Astrocyte of the cerebellum (primary cell): ENCODE measurements around the gene ELFN1.

ENCODE experiments used
- DNase-seq: peaks from one replicate; pipeline ENCODE4 v3.0.0-alpha.2; 2011; ENCODE audit warnings: low read depth
- H3K4me3 ChIP-seq: 2 replicates; pipeline ENCODE4 v1.5.1; 2011; ENCODE audit warnings: mild to moderate bottlenecking, low read depth, low read length, moderate library complexity
- in situ Hi-C: cut with HindIII; loops from 2 replicates; pipeline ENCODE4 v1.10.0; 2017; ENCODE audit warnings: low sequenced_read_pairs
- TF ChIP-seq, protein P1 (sequence below): IDR thresholded peaks from 2 replicates; pipeline ENCODE4 v1.5.1; 2012; ENCODE audit warnings: low read length, low read depth, moderate library complexity, mild to moderate bottlenecking; ENCODE audit errors: missing control alignments

The ELFN1 gene

DNA sequence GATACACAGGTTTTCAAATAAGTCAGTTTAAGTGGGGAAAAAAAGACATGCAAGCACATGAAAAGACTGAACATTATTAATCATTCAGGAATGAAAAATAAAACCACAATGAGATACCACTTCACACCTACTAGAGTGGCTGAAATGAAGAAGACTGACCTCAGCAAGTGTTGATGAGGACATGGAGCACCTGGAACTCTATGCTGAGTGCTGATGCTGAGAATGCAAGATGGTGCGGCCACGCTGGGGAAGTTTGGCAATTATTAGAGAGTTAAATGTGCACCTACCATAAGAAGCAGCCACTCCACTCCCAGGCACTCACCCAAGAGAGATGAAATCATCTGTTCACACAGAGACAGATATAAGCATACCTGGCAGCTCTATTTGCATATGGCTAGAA is 32.9 kb upstream of the ELFN1 start:
- in situ Hi-C loops = no loop called here
- no peak overlapping the region for H3K4me3 ChIP-seq
- TF ChIP-seq, protein P1, sequence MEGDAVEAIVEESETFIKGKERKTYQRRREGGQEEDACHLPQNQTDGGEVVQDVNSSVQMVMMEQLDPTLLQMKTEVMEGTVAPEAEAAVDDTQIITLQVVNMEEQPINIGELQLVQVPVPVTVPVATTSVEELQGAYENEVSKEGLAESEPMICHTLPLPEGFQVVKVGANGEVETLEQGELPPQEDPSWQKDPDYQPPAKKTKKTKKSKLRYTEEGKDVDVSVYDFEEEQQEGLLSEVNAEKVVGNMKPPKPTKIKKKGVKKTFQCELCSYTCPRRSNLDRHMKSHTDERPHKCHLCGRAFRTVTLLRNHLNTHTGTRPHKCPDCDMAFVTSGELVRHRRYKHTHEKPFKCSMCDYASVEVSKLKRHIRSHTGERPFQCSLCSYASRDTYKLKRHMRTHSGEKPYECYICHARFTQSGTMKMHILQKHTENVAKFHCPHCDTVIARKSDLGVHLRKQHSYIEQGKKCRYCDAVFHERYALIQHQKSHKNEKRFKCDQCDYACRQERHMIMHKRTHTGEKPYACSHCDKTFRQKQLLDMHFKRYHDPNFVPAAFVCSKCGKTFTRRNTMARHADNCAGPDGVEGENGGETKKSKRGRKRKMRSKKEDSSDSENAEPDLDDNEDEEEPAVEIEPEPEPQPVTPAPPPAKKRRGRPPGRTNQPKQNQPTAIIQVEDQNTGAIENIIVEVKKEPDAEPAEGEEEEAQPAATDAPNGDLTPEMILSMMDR = no peak
- DNase-seq = no peak

DNA sequence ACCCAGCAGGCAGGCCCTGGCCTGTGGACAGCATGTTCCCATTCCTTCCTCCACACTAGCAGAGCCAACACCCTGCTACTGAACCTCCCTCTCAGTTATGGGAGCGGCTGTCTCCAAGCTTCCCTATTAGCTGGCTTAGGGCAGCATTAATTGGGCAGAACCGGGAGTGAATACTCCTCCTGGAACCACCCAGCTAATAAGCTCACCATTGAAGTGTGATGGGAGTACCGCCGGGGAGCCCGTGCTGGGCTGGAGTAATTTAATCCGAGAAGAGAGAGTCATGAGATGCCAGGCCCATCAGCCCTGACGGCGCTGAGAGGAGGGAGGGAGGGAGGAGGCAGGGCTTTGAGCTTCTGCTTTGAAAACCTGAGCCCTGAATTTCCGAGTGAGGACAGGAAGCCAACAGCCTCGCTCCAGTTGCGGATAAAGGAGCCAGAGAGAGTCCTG is 31.8 kb upstream of the ELFN1 start:
- H3K4me3 ChIP-seq = no peak overlapping the region
- no peak for DNase-seq
- in situ Hi-C loops = no loop called here
- TF ChIP-seq, protein P1 = no peak

DNA sequence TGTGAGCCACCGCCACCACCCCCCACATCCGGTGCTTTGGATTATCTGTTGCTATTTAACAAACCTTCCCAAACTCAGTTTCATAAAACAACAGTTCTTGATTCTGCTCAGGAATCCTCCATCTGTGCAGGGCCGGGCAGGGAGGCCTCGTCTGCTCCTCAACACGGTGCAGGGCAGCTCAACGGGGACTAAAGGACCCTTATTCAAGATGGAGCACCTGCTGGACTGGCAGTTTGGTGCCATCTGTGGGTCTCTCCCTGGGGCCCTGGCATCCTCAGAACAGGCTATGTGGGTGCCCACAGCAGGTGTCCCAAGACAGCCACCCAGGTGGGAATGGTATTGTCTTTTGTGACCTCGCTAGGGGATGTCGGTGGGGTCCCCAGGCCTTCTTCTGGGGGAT is 31.0 kb upstream of the ELFN1 start:
- no peak overlapping the region for H3K4me3 ChIP-seq
- TF ChIP-seq, protein P1 = no peak
- DNase-seq = no peak
- in situ Hi-C loops = no loop called here

DNA sequence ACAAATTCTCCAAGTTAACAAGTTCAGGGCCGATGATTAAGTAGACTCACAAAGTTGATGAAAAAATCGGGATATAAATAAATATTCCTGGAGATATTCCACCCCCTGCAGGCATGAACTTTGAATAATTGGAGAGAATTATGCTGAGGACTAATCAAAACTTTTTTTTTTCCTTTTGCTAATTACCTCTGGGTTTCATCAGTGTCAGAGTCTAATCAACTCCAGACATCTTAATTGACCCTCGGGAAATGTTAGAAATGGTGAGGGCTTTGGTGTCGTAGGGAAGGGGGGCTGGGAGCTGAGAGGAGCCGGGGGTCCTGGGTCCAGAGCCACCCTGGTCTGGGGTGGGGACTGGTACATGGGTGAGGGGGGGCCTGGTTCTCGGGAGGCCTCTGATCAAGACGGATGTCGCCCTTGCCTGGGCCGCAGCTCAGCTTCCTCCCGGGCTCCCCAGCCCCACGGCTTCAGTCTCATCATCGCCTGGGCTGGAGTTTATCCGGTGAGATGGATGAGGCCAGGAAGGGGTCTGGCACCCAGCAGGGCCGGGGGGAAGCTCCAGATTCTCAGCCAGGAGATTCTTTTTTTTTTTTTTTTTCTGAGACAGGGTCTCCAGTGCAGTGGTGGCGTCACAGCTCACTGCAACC is 30.4 kb upstream of the ELFN1 start:
- H3K4me3 ChIP-seq = no peak overlapping the region
- TF ChIP-seq, protein P1 = no peak
- in situ Hi-C loops = no loop called here
- DNase-seq = no peak

DNA sequence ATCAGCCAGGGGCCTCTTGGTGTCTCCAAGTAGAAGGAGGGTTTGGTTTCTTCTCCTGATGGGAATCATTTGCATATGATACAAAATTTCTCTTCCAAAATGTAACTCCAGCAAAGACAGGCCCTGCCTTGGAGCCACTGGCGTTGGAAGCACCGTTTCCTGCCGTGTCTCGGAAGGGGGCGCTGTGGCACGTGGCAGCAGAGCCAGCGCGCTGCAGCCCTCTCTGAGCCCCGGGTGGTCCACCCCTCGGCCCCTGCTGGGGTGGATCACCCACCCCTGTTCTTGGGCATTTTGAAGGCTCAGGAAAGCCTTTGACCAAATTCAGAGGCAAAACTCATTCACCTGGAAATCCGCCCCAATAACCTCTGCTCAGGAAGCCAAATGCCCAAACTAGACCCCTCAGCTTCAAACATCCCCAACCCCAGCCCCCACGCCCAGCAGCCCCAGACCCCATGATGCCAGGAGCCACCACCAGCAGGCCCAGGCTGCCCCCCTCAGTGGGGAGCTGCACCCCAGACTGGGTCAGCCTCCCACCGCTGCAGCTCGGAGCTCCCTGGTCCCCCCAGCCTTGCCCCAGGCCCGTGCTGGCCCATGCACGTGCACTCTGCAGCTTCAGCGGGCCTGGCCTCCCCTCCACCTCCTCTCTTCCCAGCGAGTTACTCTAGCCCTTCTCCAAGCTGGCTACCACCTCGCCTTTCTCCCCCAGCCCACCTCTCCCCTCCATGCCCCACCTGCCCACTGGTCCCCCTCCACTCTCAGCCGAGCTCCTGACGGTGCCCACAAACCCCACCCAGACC is 29.5 kb upstream of the ELFN1 start:
- in situ Hi-C loops = no loop called here
- TF ChIP-seq, protein P1 = no peak
- H3K4me3 ChIP-seq = no peak overlapping the region
- no peak for DNase-seq

DNA sequence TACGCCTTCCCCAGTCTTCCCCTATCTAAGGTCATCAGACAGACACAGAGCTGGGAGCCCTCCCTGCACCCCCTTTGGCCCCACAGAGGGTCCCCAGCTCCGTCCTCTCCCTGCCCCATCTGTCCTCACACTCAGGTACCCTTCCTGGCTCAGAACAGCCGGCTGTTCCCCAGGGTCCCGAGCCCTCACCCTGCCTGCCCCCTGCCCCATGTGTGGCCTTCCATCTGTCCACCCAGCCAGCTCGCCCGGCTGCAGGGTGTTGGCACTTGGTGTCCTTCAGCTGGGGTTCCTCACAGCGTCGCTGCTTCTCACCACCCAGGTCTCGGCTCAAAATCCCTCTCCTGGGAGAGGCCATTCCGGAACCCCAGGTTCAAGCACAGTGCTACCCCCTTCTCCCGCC is 28.9 kb upstream of the ELFN1 start:
- no peak for DNase-seq
- TF ChIP-seq, protein P1 = no peak
- in situ Hi-C loops = no loop called here
- no peak overlapping the region for H3K4me3 ChIP-seq
